NCI-H2171 treated with DMSO at 0.1 percent for 48 hours (cell line): ENCODE data around the gene CREBBP.

Source experiments
- DNase-seq: peaks from one replicate; lab custom pipeline; 2025; lab: John Stamatoyannopoulos, UW

Gene CREBBP

DNA sequence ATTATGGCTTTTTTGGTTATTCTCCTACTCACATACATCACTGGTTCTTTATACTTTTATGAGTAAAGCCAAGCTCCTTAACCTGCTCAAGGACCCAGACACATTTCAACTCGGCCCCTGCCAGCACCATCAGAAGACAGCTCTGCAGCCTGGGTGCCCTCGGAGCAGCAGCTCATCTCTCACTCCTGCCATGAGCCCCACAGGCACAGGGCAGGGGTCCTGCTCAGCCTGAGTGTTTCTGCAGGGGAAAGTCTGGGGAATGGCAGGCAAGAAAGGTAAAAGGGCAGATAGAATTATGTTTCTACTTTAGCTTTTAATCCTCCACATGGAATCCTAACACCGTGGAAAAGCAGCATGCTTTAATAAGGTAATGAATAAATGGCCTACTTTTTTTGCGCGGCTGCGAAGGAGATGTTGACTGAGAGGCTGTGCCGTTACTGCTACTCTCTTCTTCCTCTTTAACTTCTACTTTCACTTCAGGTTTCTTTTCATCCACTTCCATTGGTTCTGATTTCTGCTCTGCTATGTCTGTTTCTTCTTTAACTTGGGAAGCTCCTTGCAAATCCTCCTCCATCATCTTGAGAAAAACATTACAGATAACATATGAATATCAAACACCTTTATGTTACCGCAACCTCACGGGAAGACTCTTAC lies 113.1 kb downstream of the CREBBP start:
- DNase-seq: no peak

DNA sequence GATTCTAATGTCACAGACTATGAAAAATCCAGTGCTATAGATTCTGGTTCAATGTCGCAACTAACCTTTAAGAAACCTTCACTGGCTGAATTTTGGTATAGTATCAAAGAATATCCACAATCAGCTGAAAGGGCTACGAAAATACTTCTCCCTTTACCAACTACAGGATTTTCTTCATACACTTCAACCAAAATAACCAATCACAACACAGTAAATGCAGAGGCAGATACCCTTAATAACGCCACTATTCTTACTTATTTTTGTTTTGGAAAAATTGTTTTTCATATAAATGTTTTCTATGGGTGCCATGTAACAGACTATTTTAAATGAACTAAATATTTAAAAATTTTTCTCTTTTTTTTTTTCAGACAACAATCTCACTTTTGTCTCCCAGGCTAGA lies 114.3 kb downstream of the CREBBP start:
- no peak for DNase-seq

DNA sequence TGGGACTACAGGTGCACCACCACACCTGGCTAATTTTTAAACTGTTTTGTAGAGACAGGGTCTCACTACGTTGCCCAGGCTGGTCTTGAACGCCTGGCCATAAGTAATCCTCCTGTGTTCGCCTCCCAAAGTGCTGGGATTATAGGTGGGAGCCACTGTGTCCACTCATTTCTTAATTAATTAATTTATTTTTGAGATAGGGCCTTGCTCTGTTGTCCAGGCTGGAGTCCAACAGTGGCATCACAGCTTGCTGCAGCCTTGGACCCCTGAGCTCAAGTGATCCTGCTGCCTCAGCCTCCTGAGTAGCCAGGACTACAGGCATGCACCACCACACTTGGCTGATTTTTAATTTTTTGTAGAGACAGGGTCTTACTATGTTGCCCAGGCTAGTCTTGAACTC lies 116.1 kb downstream of the CREBBP start:
- no peak for DNase-seq

DNA sequence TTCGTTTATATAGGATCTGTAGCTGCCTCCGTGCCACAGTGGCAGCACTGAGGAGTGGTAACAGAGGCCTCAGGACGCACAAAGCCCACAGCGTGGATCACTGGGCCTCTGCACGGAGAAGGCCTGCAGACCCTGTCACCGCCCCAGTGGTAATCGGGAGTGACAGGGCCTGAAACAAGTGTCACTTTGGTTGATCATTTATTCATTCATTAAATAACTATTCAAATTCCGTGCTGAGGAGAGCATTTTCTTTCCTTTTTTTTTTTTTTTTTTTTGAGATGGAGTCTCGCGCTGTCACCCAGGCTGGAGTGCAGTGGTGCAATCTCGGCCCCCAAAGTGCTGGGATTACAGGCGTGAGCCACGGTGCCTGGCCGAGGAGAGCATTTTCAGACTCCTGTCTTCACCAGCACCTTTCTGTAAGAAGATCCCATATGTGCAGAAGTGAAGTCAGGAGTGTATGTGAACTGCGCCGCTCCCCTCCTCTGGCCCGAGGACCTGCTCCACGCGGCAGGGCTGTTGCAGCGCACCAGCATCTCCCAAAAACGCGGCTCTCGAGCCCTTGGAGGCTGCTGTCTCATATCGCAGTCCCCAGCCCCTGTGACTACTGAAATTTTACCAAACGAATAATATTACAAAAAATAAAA lies 118.3 kb downstream of the CREBBP start:
- DNase-seq: no peak

DNA sequence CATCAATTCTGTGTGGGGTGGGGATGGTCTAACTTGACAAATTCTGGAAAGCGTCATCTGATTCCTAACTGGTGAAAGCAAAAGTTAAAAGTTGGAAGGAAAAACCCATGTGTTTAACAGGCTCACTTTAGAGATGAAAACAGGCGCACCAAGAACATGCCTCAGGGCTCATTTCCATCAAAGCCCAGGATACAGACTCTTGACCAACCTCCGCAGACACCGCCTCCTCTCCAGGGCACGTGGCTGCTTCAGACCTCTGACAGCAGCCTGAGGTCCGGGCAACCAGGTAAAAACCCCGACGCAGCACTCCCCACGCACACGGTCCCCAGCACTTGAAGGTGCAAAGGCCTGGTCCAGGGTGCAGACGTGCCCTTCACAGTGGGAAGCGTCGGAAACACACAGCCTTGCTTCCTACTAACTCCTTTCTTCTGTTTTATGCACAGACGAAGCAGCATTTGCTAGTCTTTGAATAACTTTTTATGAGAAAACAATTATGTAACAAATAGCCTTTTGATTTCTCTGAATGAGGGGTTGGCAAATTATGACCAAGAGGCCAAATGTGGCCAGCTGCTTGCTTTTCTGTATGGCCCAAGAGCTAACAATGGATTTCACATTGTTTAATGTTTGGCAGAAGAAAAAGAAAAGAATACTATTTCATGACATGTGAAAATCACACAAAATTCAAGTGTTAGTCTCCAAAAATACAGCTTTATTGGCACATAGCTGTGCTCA lies 119.0 kb downstream of the CREBBP start:
- no peak for DNase-seq

DNA sequence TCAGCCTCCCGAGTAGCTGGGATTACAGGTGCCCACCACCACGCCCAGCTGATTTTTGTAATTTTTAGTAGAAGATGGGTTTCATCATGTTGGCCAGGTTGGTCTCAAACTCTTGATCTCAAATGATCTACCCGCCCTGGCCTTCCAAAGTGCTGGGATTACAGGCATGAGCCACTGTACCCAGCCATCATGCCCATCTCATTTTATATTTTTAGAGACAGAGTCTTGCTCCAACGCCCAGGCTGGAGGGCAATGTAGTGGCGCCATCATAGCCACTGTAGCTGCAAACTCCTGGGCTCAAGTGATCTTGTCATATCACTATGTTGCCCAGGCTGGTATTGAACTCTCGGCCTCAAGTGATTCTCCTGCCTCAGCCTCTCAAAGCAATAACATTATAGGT lies 120.0 kb downstream of the CREBBP start:
- DNase-seq: no peak

DNA sequence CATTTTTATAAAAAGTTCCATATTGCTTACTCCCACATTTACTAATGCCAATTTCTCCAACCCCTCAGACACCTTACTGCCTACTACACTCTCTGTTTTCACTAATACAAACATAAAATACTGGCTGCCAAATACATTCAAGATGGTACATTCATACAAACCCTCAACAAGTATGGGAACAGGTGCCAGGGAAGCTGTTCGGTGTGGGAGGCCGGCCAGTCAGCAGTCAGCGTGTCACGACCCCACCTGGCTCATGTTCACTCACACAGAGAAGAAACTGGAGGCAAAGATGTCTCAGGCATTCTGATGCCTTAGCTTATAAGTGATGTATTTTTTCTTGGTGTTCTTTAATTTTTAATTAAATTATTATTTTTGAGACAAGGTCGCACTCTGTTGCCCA lies 120.8 kb downstream of the CREBBP start:
- no peak for DNase-seq

DNA sequence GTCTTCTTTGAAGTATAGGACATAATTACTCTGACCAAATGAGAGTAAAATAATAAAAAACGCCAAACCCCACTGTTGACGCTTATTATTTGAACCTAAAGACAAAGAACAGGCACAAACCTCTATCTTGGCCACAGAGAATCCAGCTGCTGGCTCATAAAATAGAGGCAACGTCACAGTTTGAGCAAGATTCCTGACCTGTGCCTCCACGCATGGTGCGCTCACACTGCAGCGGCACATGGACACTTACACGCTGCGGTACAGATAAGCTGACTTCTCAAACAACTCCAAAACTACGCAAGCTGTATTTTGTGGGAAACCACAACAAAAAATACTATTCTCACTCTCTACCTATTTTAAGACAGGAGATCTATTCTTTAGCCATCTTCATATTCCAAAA lies 124.4 kb downstream of the CREBBP start:
- no peak for DNase-seq

DNA sequence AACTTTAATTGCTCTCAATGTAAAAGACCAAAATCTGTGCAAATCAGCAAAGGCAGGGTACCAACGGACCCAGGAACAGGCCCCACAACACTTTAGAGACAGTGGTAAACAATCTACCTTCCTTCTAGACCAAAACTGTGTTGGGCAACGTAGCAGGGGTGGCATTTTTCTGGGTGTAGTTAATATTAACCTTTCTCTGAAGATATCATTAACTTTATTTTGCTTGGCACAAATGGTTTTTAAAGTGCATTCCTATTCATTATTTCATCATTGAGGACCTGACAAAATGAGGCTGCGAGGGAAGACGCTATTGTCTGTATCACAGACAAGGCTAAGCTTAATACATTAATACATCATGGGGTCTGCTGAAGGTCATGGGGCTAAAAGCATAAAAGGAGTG lies 125.3 kb downstream of the CREBBP start:
- no peak for DNase-seq

DNA sequence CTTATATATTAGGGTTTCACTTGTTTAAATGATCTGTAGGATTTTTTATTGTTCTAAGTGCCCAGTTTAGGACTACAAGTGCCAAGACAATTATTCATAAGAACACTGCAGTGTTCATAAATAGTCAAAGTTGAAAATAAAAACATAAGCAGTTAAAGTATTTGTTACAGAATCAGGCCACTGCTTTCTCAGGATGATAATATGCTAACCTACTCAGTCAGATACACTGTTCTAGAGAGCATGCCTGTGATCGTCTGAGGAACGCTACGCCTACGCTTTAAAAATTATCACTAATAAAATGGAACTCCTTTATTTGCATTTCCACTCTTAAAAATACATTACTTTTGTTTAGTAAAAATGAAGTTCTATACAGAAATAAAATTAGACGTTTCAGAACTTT lies 125.7 kb downstream of the CREBBP start:
- no peak for DNase-seq

DNA sequence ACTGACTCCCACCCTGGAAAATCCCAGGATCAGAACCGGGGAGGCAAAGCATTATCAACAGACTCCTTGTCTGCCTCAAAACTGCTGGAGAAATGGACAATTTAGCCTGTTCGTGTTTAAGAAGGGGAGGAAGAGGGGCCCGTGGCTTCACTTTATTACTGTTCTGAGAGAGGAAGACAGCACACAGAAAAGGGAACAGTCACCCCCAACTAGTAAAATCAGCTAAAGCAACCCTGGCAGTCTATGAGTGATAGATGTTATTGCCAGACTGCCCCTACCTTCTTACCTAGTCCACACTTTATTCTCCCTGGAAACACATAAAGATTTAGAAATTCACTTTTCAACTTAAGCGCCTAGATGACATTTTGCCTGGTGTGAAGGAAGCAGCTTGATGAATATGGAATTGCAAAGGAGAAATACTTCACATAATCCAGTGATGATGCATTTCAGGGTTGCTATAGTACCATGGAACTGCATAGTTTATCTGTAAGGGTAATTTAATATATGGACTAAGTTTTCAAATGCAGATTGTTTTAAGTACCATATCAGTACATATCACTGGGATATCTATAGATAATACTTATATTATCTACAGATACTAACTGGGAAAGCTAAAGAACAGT lies 126.3 kb downstream of the CREBBP start:
- DNase-seq: no peak

DNA sequence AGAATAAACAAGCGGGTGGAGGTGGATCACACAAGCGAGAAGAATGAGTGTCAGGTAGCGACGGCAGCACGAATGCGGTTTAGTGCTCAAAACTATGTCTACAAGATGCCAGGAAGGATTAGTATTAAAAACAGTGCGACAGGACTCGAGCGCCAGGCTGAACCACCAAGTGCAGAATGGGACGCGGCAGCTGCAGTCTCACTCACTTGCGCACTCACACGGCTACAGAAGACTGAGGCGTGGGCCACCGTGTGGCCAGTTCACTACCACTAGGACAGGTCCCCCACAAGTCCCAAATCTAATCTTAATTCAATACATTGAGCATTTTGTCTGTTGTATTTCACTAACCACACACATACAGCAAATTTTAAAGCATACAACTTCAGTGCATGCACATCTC lies 127.5 kb downstream of the CREBBP start:
- DNase-seq: no peak

DNA sequence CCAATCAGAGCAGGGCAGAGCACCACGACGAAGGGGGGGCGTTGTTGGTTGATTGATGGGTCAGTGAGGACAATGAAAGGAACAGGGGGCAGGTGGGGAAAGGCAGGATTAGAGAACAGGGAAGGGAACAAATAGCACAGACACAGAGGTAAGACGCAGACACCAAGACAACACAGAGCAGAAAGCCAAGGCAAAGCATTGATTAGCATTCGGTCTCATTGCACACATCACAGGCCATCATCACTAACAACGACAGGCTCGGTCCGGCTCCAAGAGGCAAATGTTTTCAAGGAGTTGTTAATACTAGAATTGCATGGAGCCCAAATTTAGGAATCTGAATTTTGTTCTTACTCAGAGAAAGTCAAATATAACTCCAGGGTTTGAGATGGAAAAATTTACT lies 128.6 kb downstream of the CREBBP start:
- no peak for DNase-seq

DNA sequence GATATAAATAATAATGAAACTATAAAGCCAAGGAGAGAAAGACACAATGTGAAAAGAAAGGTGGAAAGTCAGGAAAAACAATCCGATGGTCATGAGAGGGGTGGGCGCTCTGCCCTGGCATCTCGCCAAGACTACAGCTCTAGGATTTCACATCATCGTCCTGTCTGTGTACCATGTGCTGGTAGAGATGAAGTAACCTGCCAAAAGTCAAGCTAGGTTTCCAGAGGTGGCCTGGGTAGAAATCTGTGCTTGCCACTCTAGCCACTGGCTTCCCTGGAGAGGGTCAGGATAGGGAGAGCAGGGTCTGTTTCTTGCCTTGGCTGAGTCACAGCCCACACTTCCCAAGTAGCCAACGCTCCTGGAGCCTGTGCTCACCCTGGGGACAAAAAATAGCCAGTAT lies 132.2 kb downstream of the CREBBP start:
- DNase-seq: no peak

DNA sequence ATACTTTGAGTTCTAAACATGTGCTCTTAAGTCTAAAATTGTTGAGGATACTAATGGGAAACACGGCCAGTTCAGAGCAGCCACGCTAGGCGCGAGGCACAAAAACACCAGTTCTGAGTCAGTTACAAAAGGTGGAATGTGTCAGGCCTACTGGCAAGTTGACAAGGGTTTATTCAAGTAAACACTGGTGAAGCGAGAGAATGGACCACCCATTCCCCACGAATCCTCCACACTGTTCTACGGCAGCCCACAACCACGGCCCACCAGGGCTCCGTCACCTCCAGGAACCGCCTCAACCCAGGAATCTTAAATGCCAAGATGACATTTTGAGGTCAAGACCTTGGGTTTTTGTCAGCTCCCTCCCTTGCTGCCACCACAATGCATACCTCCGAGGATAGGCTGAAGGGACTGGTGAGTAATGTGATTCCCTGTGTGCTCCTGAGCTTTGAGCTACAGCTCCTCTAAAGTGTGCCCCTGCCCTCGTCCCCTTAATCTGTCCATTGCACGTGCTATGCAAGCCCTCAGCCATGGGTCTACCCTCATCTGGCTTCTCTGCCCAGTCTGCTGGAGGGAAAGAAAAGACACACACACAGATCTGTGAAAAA lies 134.7 kb downstream of the CREBBP start:
- no peak for DNase-seq

DNA sequence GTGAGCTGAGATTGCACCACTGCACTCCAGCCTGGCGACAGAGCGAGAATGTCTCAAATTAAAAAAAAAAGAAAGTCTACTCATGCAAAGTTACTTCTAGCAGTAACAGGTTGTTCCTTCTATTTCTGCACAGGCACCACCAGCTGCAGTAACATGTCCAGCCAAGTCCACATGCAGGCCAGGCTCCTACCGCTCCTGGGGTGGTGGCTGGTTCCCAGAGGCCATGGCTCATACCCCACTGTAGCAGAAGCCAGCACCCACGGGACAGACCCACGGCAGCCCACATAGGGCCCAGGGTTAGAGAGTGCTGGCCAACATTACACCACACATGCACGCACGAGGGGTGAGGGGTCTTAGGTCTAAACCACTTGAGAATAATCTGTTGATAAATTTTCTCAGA lies 136.5 kb downstream of the CREBBP start:
- no peak for DNase-seq

DNA sequence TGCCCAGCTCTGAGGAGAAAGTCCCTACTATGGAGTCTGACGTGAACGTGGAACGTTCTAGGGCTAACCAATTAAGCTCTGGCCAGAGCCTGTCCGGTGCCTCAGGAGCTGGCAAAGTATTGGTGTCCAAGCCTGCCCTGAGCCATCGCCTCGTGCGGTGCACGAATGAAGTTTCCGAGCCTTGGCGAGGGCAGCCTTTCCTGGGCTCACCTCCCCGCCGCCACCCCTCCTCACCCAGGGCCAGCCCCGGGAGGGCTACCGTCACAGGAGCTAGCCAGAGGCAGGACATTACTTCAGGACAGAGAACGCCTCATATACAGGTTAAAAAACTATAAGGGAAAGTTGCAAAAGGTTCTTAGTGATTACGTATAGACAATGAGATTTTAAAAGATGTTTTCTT lies 139.6 kb downstream of the CREBBP start:
- DNase-seq: no peak

DNA sequence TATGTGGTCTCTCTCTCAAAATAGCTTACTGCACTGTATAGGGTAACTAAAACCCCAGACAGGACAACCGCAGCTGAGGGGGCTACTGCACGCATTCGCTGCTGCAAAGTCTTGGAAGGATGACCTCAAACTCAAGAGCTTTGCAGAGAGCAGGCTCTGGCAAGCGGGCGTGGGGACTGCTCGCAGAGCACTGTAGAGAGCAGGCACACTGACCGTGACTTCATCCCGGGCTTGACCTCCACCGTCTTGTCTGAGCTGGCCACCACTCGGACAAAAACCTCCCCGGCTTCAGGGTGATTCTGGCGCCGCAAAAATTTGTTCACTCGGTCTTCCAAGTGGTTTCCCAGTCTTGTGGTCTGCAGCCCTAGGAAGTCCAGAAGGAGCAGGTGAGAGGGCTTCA lies 140.3 kb downstream of the CREBBP start:
- DNase-seq: no peak

DNA sequence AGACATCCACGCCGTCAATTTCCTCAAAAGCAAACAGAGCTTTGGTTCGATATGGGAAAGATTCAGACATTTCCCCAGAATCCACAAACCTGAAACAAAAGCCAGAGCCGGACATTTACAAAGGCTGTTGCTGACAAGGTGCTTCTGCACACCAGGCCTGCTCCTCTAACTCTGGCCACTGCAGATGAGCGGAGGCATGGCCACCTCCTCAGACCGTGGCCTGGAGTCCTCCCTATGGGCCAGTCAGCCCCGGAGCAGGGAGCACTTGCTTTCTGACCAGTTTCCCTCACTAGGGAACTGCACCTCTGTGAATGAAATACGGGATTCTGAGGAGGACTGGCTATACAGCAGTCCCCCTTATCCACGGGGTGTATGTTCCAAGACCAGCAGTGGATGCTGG lies 140.9 kb downstream of the CREBBP start:
- no peak for DNase-seq

DNA sequence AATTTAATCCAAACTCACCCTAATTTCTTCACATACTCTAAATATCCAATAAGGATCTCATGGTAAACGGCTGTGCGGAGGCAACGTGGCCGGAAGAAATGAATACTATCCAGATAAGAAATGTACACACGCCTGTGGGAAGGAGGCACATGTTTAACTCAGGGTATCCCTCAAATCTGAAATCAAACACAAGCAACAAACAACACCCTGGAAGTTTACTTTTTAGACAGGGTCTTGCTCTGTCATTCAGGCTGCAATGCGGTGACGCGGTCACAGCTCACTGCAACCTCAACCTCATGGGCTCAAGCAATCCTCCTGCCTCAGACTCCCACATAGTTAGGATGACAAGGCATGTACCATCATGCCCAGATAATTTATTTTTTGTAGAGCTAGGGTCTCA lies 142.0 kb downstream of the CREBBP start:
- DNase-seq: no peak

DNA sequence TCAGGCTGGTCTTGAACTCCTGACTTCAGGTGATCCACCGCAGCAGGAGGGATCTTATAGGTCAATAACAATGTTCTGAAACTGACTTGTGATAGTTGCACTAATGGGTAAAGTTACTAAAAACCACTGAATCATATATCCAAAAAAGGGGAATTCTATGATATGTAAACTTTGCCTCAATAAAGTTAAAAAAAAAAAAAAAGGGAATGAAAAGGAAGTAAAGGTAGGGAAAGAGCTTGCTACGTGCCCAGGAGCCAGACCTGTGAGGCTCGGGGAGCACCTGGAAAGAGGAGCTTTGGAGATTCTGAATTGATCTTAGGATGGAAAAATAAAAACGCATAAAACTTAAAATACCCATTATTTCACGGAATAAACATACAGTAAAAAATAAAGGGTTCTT lies 142.4 kb downstream of the CREBBP start:
- DNase-seq: no peak

DNA sequence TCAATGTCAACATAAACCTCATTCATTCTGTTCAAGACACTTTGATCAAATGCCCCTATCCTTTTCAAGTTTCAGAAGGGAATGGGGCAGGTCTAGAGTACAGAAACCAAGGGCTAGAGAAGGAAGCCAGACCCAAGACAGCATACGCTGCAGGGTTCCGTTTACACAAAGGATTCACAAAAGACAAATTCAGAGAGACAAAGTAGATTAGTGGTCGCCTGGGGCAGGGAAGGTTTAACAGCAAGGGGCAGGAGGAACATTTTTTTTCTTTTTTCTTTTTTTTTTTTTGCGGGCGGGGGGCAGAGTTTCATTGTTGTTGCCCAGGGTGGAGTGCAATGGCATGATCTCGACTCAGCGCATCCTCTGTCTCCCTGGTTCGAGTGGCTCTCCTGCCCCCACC lies 143.3 kb downstream of the CREBBP start:
- DNase-seq: no peak

DNA sequence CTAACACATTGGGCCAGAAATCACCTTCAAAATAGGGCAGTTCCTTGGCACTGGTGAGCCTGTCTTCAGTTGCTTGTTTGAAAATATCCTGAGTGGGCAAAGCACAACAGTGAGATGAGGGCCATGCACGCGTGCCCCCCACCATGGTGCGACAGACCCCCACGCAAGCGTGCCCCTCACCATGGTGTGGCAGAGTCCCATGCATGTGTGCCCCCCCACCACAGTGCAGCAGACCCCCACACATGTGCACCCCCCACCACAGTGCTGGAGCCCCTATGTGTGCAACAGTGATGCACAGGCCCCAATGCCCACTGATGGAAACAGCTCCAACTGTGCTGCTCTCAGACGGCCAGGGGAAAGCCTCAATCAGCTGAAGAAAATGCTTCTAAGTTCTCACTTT lies 144.4 kb downstream of the CREBBP start:
- DNase-seq: no peak
